Heart left ventricle (tissue), 16 donors: ENCODE measurements around the gene STIP1. TPM values are rescaled to one million over a fixed set of nuclear protein-coding genes. Genes with fewer than 3 reads are reported as not detected.

Experiments
- ATAC-seq, 4 donors: fragments of 200-7000 bp; cut with Tn5 transposase; one replicate each; pipeline ENCODE4 v1.9.1; 2020 to 2022; ENCODE audit warnings: moderate library complexity in 4 of 4, mild to moderate bottlenecking in 3 of 4, moderate number of reproducible peaks in 1 of 4
- DNase-seq, 5 donors: peaks; one replicate each; pipeline ENCODE4 v3.0.0-alpha.2; 2020
- H3K27ac ChIP-seq, 12 donors: fragments of 200-600 bp; sonication (generic) in 4 of 12; one replicate each; pipeline versions ENCODE4 v1.5.0 to v1.8.0; 2016 to 2022; ENCODE audit warnings: mild to moderate bottlenecking in 2 of 12
- H3K27me3 ChIP-seq, 9 donors: fragments of 200-600 bp; sonication (generic) in 2 of 9; one replicate each; pipeline versions ENCODE4 v1.5.1 to v1.8.0; 2016 to 2022; ENCODE audit warnings: mild to moderate bottlenecking in 3 of 9
- H3K36me3 ChIP-seq, 9 donors: fragments of 200-600 bp; sonication (generic) in 2 of 9; one replicate each; pipeline versions ENCODE4 v1.5.0 to v1.8.0; 2018 to 2022; ENCODE audit warnings: mild to moderate bottlenecking in 2 of 9
- H3K4me1 ChIP-seq, 12 donors: fragments of 200-600 bp; sonication (generic) in 4 of 12; one replicate each; pipeline versions ENCODE4 v1.5.0 to v1.8.0; 2016 to 2022; ENCODE audit warnings: mild to moderate bottlenecking in 3 of 12
- H3K4me3 ChIP-seq, 12 donors: fragments of 200-600 bp; sonication (generic) in 4 of 12; one replicate each; pipeline versions ENCODE4 v1.5.0 to v1.8.0; 2017 to 2022; ENCODE audit warnings: mild to moderate bottlenecking in 9 of 12, moderate library complexity in 4 of 12
- H3K9me3 ChIP-seq, 12 donors: fragments of 200-600 bp; sonication (generic) in 4 of 12; one replicate each; pipeline versions ENCODE4 v1.5.0 to v1.8.0; 2016 to 2022; ENCODE audit warnings: mild to moderate bottlenecking in 1 of 12
- POLR2A ChIP-seq, 2 donors: fragments of 450-650 bp; IDR thresholded peaks; one replicate each; pipeline ENCODE4 v1.6.1; 2017; ENCODE audit warnings: antibody characterized with exemption in 2 of 2, mild to moderate bottlenecking in 2 of 2, moderate library complexity in 2 of 2
- WGBS, 4 donors: extraction: QIAGEN DNeasy Blood & Tissue Kit in 2 of 4; methylation state at CpG; one replicate each; pipeline versions ENCODE4 v1.1.5 to v1.1.7; 2013 to 2018; 5-methylcytosine and 5-hydroxymethylcytosine counted together
- intact Hi-C, 10 donors: fragments of 100-400 bp; cut with DNase I; formaldehyde crosslinking; loops; one replicate each; pipeline versions ENCODE4 v1.11.1 to v1.14.2; 2022
- polyA plus RNA-seq, 2 donors: library from polyadenylated mRNA; stranded (reverse); fragments of 200-250 nt; gene quantifications; one replicate each; pipeline ENCODE4 v1.2.3, GENCODE V29; 2013
- total RNA-seq, 9 donors: library from RNA; depleted of rRNA in 2 of 9; stranded (reverse); fragments of >200 nt in 2 of 9; fragmentation: NEBNext Ultra II Directional in 3 of 9; extraction: Animal tissue kit (Norgen Biotek cat#: 25700) in 3 of 9; gene quantifications; one replicate each; pipeline versions ENCODE4 v1.1.0 to v1.2.4, GENCODE V29; 2016 to 2023
- TF ChIP-seq, protein P1 (sequence below), 12 donors: fragments of 200-600 bp; sonication (generic) in 4 of 12; IDR thresholded peaks; one replicate each; pipeline versions ENCODE4 v1.5.0 to v1.8.0; 2018 to 2022; ENCODE audit warnings: antibody characterized with exemption in 12 of 12, mild to moderate bottlenecking in 5 of 12
- donor health status: ischemic (EF 13 %, LVEDD 7.1; RV severe dilation, severe dysfunction).
- donor health status: healthy with polysubstance abuse.
- donor health status: DM: no; HTN: yes; CAD: no.
- donor health status: DM: no; HTN: no; CAD: no.
- donor health status: ischemic (EF 25% LVEDD 6.9; RV normal size, moderate dysfunction).
- donor health status: ischemic (EF 25% LVEDD 5.7; RV mildly dilated, moderate dysfunction).
- donor health status: healthy.
- donor health status: DM: yes; HTN: yes; CAD: no.
- donor health status: ischemic (EF 35%, LVEDD 5.7; RV mildly dilated, moderate dysfunction).
- donor health status: nonischemic (EF 11% LVEDD 7.7; RV severe dilation, severe dysfunction).
- donor health status: DM: yes; HTN: yes; CAD: no.
- donor health status: PGD.
- donor health status: ischemic (EF 29% LVEDD 5.4; RV normal size, mild dysfunction).
- donor health status: nonischemic (EF 23%, LVEDD 6.1; RV moderate dilation, normal function).

Gene STIP1
- total and polyA plus RNA-seq, 11 donors: 68.8 to 175 (median 88.8) TPM

GRCh38 chr11:64243236-64243854 is 57.4 kb downstream of the STIP1 start:
- no peaks in the 10 kb centered on the region for H3K27me3 ChIP-seq
- H3K4me1 ChIP-seq: peaks cover 0 to 64% (median 39%) of the 10 kb centered on the region in 12 donors
- intact Hi-C loops: no loop called here
- no peak for ATAC-seq
- H3K27ac ChIP-seq: peak overlapping the region in 3 of 12 donors; percentile 99 to 100 (median 100)
- no peak for DNase-seq
- no peaks in the 10 kb centered on the region for H3K9me3 ChIP-seq
- H3K4me3 ChIP-seq: no peak overlapping the region
- TF ChIP-seq POLR2A (IDR thresholded peaks at IDR 0.05): no peak
- TF ChIP-seq, protein P1, sequence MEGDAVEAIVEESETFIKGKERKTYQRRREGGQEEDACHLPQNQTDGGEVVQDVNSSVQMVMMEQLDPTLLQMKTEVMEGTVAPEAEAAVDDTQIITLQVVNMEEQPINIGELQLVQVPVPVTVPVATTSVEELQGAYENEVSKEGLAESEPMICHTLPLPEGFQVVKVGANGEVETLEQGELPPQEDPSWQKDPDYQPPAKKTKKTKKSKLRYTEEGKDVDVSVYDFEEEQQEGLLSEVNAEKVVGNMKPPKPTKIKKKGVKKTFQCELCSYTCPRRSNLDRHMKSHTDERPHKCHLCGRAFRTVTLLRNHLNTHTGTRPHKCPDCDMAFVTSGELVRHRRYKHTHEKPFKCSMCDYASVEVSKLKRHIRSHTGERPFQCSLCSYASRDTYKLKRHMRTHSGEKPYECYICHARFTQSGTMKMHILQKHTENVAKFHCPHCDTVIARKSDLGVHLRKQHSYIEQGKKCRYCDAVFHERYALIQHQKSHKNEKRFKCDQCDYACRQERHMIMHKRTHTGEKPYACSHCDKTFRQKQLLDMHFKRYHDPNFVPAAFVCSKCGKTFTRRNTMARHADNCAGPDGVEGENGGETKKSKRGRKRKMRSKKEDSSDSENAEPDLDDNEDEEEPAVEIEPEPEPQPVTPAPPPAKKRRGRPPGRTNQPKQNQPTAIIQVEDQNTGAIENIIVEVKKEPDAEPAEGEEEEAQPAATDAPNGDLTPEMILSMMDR (IDR thresholded peaks at IDR 0.05): no peak
- WGBS, 4 donors: 85 to 91% (median 89%) methylated on average over 8 of the region's 8 CpGs
- peaks cover 0 to 23% (median 16%) of the 10 kb centered on the region in 9 donors for H3K36me3 ChIP-seq

DNA sequence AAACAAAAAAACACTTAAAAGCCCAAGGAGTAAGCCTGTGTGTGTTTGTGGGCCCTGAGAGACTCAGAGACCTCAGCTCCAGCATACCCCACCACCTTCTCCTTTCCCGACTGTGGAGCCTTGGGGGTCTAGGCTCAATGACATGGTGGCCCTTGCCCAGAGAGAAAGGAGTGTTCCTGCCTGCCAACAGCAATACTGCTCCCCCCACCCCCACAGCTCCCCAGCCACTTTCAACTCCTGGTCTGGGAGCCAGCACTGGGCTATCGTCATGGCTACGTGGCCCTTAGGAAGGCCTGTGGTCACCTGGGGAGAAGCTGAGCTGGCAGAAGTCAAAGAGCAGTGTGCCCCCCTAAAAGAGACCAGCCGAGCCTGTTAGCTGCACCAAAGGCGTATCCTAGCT is 58.1 kb downstream of the STIP1 start:
- peaks cover 0 to 64% (median 39%) of the 10 kb centered on the region in 12 donors for H3K4me1 ChIP-seq
- no peaks in the 10 kb centered on the region for H3K9me3 ChIP-seq
- intact Hi-C loops: no loop called here
- no peak for DNase-seq
- peak overlapping the region in 1 of 12 donors; percentile 14 for H3K27ac ChIP-seq
- no peaks in the 10 kb centered on the region for H3K27me3 ChIP-seq
- WGBS, 4 donors: 55 to 70% (median 69%) methylated on average over 4 to 5 of the region's 5 CpGs
- H3K4me3 ChIP-seq: no peak overlapping the region
- ATAC-seq: no peak
- no peak for TF ChIP-seq POLR2A (IDR thresholded peaks at IDR 0.05)
- TF ChIP-seq, protein P1 (IDR thresholded peaks at IDR 0.05): no peak
- H3K36me3 ChIP-seq: peaks cover 0 to 16% (median 9%) of the 10 kb centered on the region in 9 donors

GRCh38 chr11:64244966-64245365 is 59.0 kb downstream of the STIP1 start:
- Histone ChIP-seq H3K4me3 (peak overlapping the region in 7 of 12 donors; percentile 62 to 90 (median 80)), H3K4me1 (peaks cover 0 to 60% (median 36%) of the 10 kb centered on the region in 12 donors), H3K9me3 (no peaks in the 10 kb centered on the region), H3K27ac (peak overlapping the region in 11 of 12 donors; percentile 50 to 95 (median 86)), H3K36me3 (peaks cover 0 to 15% (median 8%) of the 10 kb centered on the region in 9 donors), H3K27me3 (no peaks in the 10 kb centered on the region)
- intact Hi-C loops: no loop called here
- no peak for DNase-seq
- ATAC-seq: no peak
- WGBS, 4 donors: 43 to 52% (median 46%) methylated on average over 6 of the region's 6 CpGs; no CpG with 5 or more reads in 1 of the 4 donors
- no peak for TF ChIP-seq POLR2A (IDR thresholded peaks at IDR 0.05)
- TF ChIP-seq, protein P1 (IDR thresholded peaks at IDR 0.05): no peak

DNA sequence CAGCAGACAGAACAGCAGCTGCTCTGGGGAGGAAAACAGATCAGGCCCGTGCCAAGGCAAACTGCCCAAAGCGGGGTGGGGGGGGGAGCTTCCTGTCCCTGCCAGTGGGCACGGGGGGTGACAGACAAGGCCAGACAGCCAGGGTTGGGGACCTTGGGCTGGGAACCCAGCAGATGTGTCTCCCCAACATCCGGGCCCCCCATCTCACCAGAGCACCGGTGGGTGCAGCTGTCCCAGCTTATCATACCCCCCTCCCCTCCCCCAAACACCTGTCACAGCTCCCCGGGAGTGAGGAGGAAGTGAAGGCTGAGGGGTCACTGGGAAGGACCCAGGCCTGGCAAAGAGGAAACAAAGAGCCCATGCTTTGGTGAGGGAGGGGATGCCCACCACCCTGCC is 59.4 kb downstream of the STIP1 start:
- TF ChIP-seq POLR2A (IDR thresholded peaks at IDR 0.05): no peak
- TF ChIP-seq, protein P1 (IDR thresholded peaks at IDR 0.05): no peak
- 0 to 9% (median 2%) methylated on average over 2 to 6 of the region's 6 CpGs for WGBS, 4 donors
- Histone ChIP-seq H3K27ac (peak overlapping the region; percentile 49 to 95 (median 86)), H3K27me3 (no peaks in the 10 kb centered on the region), H3K36me3 (peaks cover 0 to 15% (median 8%) of the 10 kb centered on the region in 9 donors), H3K9me3 (no peaks in the 10 kb centered on the region), H3K4me3 (peak overlapping the region; percentile 25 to 90 (median 72)), H3K4me1 (peaks cover 0 to 58% (median 31%) of the 10 kb centered on the region in 12 donors)
- intact Hi-C loops: no loop called here
- no peak for ATAC-seq
- peak in 3 of 5 donors; percentile 64 to 69 (median 66) for DNase-seq
